Neural cell (in vitro differentiated cells): ENCODE data around the gene MACF1.

Experiments
- CTCF ChIP-seq: fragments of 450-650 bp; IDR thresholded peaks from 2 replicates; pipeline ENCODE4 v1.5.1; 2014; ENCODE audit warnings: antibody characterized with exemption, mild to moderate bottlenecking, moderate library complexity; ENCODE audit not compliant: poor library complexity, severe bottlenecking
- EP300 ChIP-seq: fragments of 450-650 bp; conservative IDR thresholded peaks from 2 replicates; pipeline ENCODE4 v1.6.1; 2014; ENCODE audit warnings: antibody characterized with exemption, mild to moderate bottlenecking, moderate library complexity; ENCODE audit not compliant: poor library complexity, severe bottlenecking
- EZH2 ChIP-seq: fragments of 200-600, 300-800 bp; shearing (Covaris generic), sonication (generic); IDR thresholded peaks from 2 replicates; pipeline ENCODE4 v1.6.1; 2014; ENCODE audit warnings: antibody characterized with exemption, low read length, borderline replicate concordance, mild to moderate bottlenecking; ENCODE audit not compliant: insufficient read depth, poor library complexity, severe bottlenecking
- POLR2AphosphoS5 ChIP-seq: IDR thresholded peaks from 2 replicates; pipeline ENCODE4 v1.6.1; 2012
- TAF1 ChIP-seq: IDR thresholded peaks from 2 replicates; pipeline ENCODE4 v1.6.1; 2012; ENCODE audit warnings: low read depth
- TF ChIP-seq, protein P1 (sequence below): IDR thresholded peaks from 2 replicates; pipeline ENCODE4 v1.6.1; 2012; ENCODE audit warnings: borderline replicate concordance

GRCh38 chr1:39173119-39173994 is 31.1 kb upstream of the MACF1 start:
- TF ChIP-seq TAF1, result no peak
- no peak for TF ChIP-seq CTCF
- no peak for TF ChIP-seq EZH2
- no peak for TF ChIP-seq POLR2AphosphoS5
- TF ChIP-seq, protein P1, sequence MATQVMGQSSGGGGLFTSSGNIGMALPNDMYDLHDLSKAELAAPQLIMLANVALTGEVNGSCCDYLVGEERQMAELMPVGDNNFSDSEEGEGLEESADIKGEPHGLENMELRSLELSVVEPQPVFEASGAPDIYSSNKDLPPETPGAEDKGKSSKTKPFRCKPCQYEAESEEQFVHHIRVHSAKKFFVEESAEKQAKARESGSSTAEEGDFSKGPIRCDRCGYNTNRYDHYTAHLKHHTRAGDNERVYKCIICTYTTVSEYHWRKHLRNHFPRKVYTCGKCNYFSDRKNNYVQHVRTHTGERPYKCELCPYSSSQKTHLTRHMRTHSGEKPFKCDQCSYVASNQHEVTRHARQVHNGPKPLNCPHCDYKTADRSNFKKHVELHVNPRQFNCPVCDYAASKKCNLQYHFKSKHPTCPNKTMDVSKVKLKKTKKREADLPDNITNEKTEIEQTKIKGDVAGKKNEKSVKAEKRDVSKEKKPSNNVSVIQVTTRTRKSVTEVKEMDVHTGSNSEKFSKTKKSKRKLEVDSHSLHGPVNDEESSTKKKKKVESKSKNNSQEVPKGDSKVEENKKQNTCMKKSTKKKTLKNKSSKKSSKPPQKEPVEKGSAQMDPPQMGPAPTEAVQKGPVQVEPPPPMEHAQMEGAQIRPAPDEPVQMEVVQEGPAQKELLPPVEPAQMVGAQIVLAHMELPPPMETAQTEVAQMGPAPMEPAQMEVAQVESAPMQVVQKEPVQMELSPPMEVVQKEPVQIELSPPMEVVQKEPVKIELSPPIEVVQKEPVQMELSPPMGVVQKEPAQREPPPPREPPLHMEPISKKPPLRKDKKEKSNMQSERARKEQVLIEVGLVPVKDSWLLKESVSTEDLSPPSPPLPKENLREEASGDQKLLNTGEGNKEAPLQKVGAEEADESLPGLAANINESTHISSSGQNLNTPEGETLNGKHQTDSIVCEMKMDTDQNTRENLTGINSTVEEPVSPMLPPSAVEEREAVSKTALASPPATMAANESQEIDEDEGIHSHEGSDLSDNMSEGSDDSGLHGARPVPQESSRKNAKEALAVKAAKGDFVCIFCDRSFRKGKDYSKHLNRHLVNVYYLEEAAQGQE, result no peak
- no peak for TF ChIP-seq EP300
